ENCODE data around the gene USP24.
A peak's percentile ranks its signal among the peaks of the same experiment; 100 is the strongest.

The USP24 gene, protein sequence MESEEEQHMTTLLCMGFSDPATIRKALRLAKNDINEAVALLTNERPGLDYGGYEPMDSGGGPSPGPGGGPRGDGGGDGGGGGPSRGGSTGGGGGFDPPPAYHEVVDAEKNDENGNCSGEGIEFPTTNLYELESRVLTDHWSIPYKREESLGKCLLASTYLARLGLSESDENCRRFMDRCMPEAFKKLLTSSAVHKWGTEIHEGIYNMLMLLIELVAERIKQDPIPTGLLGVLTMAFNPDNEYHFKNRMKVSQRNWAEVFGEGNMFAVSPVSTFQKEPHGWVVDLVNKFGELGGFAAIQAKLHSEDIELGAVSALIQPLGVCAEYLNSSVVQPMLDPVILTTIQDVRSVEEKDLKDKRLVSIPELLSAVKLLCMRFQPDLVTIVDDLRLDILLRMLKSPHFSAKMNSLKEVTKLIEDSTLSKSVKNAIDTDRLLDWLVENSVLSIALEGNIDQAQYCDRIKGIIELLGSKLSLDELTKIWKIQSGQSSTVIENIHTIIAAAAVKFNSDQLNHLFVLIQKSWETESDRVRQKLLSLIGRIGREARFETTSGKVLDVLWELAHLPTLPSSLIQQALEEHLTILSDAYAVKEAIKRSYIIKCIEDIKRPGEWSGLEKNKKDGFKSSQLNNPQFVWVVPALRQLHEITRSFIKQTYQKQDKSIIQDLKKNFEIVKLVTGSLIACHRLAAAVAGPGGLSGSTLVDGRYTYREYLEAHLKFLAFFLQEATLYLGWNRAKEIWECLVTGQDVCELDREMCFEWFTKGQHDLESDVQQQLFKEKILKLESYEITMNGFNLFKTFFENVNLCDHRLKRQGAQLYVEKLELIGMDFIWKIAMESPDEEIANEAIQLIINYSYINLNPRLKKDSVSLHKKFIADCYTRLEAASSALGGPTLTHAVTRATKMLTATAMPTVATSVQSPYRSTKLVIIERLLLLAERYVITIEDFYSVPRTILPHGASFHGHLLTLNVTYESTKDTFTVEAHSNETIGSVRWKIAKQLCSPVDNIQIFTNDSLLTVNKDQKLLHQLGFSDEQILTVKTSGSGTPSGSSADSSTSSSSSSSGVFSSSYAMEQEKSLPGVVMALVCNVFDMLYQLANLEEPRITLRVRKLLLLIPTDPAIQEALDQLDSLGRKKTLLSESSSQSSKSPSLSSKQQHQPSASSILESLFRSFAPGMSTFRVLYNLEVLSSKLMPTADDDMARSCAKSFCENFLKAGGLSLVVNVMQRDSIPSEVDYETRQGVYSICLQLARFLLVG (N-terminal part only)

DNA sequence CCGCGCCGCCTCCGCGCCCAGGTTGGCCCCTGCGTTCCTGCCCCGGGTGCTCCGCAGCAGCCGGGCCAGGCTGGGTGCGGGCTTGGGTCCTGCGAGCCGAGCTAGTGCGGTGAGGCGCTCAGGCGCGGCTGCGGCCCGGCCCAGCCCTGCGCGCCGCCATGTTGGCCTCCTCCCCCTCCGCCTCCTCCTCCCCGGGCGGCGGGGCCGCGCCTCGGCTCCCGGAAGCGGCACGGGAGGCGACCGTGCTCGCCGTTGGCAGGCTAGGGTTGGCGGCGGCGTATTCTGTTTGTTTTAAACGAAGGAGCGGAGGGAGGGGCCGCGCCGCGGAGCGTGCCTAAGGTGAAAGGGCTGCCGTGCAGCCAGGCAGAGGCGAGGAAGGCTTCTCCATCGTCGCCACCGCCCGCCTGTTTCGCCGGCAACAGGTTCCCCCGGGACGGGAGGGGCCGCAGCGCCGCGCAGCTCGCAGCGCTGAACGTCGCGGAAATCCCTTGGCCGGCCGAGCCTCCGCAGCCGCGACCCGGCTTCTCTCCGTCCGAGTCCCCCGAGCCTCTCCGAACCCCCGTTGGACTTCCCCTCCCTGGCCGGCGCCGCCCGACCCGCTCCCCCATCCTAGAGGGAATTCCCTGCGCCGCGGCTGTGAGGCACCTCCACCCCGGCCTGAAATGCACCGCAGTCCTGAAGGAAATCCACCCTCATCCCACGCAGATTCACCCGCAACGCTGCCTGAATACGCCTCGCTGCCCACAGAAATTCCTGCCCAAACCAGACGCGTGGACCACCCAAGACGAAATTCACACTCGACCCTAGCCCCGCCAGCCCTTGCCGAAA lies at the start of gene USP24:
Gene USP24, minus strand, starts transcription at position 171 of the 828 bp plus-strand sequence. CDS start 251 bp downstream, outside the sequence.
- Mint-ChIP-seq H3K27me3 (ENCODE audit: low read depth, poor library complexity) (peaks cover 5% of the 10 kb centered on the region), H3K4me1 (peaks cover 67% of the 10 kb centered on the region)
- TF ChIP-seq CTCF (IDR thresholded peaks at IDR 0.05): no peak

DNA sequence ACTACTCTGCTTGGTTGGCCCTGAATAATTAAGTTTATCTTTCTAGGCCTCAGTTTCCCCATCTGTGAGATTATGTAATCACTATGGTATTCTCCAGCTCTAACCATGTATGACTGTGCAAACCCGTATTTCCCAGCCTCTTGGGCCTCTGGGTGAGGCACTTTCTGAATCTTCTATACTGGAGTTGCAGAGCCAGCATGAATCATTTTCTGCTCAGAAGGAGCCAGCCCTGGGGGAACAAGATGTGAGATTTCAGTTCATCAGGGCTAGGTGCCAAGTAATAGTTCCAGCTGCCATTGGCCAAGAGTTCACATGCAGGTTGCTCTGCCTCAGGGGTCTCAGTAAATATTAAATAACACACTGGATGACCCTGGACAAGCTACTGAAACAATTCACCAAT lies 47.7 kb upstream of the USP24 start:
- Mint-ChIP-seq H3K36me3 (ENCODE audit: low read depth) (no peaks in the 10 kb centered on the region), H3K27me3 (ENCODE audit: low read depth, poor library complexity) (peaks cover 11% of the 10 kb centered on the region), H3K4me3 (no peak overlapping the region), H3K9me3 (peaks cover under 1% of the 10 kb centered on the region), H3K4me1 (no peaks in the 10 kb centered on the region), H3K27ac (no peak overlapping the region)
- no peak for TF ChIP-seq CTCF (IDR thresholded peaks at IDR 0.05)
- DNase-seq: no peak

More for the DNA sequence above, at the start of gene USP24:
- peak; percentile 80 for DNase-seq
- Mint-ChIP-seq H3K27ac (peak within 1 kb of the TSS; percentile 98), H3K9me3 (no peaks in the 10 kb centered on the region), H3K36me3 (ENCODE audit: low read depth) (no peaks in the 10 kb centered on the region), H3K4me3 (peak within 1 kb of the TSS; percentile 92)

- no peaks in the 10 kb centered on the region for H3K36me3 Mint-ChIP-seq (ENCODE audit: low read depth)
- no peak overlapping the region for H3K27ac Mint-ChIP-seq
- H3K27me3 Mint-ChIP-seq (ENCODE audit: low read depth, poor library complexity): peaks cover 11% of the 10 kb centered on the region
- TF ChIP-seq CTCF (IDR thresholded peaks at IDR 0.05): no peak
- H3K4me1 Mint-ChIP-seq: no peaks in the 10 kb centered on the region
- H3K4me3 Mint-ChIP-seq: no peak overlapping the region
- no peaks in the 10 kb centered on the region for H3K9me3 Mint-ChIP-seq
- no peak for DNase-seq
Measured at GRCh38 chr1:55259911-55260609, 44.9 kb upstream of the USP24 start.

DNA sequence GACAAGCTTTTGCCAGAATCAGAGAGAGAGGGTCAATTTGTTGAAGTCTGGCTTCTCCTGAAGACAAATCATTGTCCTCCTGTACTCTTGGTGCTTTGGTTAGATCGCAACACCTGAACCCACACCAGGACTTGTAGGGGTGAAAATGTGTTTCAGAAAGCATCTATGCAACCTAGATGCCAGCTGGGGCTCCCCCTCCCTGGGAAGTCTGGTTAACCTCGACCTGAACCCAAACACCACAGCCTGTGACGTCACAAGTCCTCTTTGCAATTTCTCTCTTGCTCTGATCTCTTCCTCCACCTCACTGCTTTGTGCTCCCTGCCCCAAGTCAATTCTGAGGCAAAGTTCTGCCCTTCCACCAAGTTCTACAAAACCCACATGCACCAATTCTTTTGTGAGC lies 42.8 kb upstream of the USP24 start:
- no peaks in the 10 kb centered on the region for H3K9me3 Mint-ChIP-seq
- no peak for DNase-seq
- H3K27ac Mint-ChIP-seq: no peak overlapping the region
- no peak for TF ChIP-seq CTCF (IDR thresholded peaks at IDR 0.05)
- peaks cover 11% of the 10 kb centered on the region for H3K27me3 Mint-ChIP-seq (ENCODE audit: low read depth, poor library complexity)
- H3K36me3 Mint-ChIP-seq (ENCODE audit: low read depth): no peaks in the 10 kb centered on the region
- H3K4me1 Mint-ChIP-seq: no peaks in the 10 kb centered on the region
- H3K4me3 Mint-ChIP-seq: no peak overlapping the region

DNA sequence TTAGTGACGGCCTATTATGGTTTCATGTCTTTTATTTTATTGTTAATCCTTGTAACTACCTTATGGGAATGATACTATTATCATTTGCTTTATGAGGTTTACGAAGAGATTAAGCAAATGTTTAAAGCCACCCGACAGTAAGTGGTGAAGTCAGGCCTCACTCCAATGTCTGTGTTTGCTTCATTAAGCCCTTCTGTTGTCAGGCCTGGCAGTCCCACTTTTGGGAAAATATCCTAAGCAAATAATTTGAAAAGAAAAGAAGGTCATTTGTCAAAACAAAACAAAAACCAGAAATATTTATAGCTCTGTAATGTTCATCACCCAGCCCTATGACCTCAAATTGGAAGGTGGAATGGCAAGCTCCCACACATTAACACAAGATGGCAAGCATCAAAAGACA lies 40.7 kb upstream of the USP24 start:
- Mint-ChIP-seq H3K27me3 (ENCODE audit: low read depth, poor library complexity) (peaks cover 3% of the 10 kb centered on the region), H3K4me1 (no peaks in the 10 kb centered on the region), H3K4me3 (no peak overlapping the region), H3K36me3 (ENCODE audit: low read depth) (no peaks in the 10 kb centered on the region), H3K9me3 (no peaks in the 10 kb centered on the region), H3K27ac (no peak overlapping the region)
- no peak for DNase-seq
- no peak for TF ChIP-seq CTCF (IDR thresholded peaks at IDR 0.05)

Measured in nephron progenitor cell (in vitro differentiated cells).